ENCODE results near the gene CAMTA1. TPM values are rescaled to one million over a fixed set of nuclear protein-coding genes. Genes with fewer than 3 reads are reported as not detected.

Gene CAMTA1
- total RNA-seq, 2 experiments from 2014 or later: 43.9 to 73.3 TPM

- CTCF ChIA-PET (ENCODE audit: unreplicated experiment): no interaction called here
- no TSS peak for BruUV-seq (replicated peaks)
- no peak overlapping the region for H2AFZ ChIP-seq (ENCODE audit: low read length)
- H3K4me2 ChIP-seq (ENCODE audit: low read length): no peak overlapping the region
- no peaks in the 10 kb centered on the region for H3K9me2 ChIP-seq (ENCODE audit: insufficient read depth, low read length)
- H3K79me2 ChIP-seq (ENCODE audit: insufficient read depth, low read depth, low read length): no peaks in the 10 kb centered on the region
- H3K4me1 ChIP-seq (ENCODE audit: insufficient read depth, low read length, poor library complexity, severe bottlenecking): no peaks in the 10 kb centered on the region
- no peak for DNase-seq (ENCODE audit: low spot score)
- intact Hi-C loops (cut with micrococcal nuclease; ENCODE audit: unreplicated experiment): no loop called here
- no peaks in the 10 kb centered on the region for H4K20me1 ChIP-seq (ENCODE audit: insufficient read depth, low read length)
- H3K9me3 ChIP-seq (ENCODE audit: low read length): no peaks in the 10 kb centered on the region
- POLR2A ChIA-PET: no interaction called here
- H3K4me3 ChIP-seq (ENCODE audit: low read depth, low read length, poor library complexity, severe bottlenecking): no peak overlapping the region
- H3K27ac ChIP-seq (ENCODE audit: low read depth, low read length, poor library complexity, severe bottlenecking): no peak overlapping the region
- H3K36me3 ChIP-seq (ENCODE audit: insufficient read depth, low read length): no peaks in the 10 kb centered on the region
- TF ChIP-seq CTCF (conservative IDR thresholded peaks at IDR 0.05; ENCODE audit: low read length) (no peak), EZH2phosphoT487 (IDR thresholded peaks at IDR 0.05; ENCODE audit: borderline replicate concordance, low read depth, low read length) (no peak)
Observed at GRCh38 chr1:7334475-7335035, 549.3 kb downstream of the CAMTA1 start.

GRCh38 chr1:7335224-7335879 is 550.1 kb downstream of the CAMTA1 start:
- H3K27ac ChIP-seq (ENCODE audit: low read depth, low read length, poor library complexity, severe bottlenecking): no peak overlapping the region
- intact Hi-C loops (cut with micrococcal nuclease; ENCODE audit: unreplicated experiment): no loop called here
- no peaks in the 10 kb centered on the region for H3K4me1 ChIP-seq (ENCODE audit: insufficient read depth, low read length, poor library complexity, severe bottlenecking)
- H3K36me3 ChIP-seq (ENCODE audit: insufficient read depth, low read length): no peaks in the 10 kb centered on the region
- H3K9me3 ChIP-seq (ENCODE audit: low read length): no peaks in the 10 kb centered on the region
- ChIA-PET CTCF (ENCODE audit: unreplicated experiment) (no interaction called here), POLR2A (no interaction called here)
- H3K79me2 ChIP-seq (ENCODE audit: insufficient read depth, low read depth, low read length): no peaks in the 10 kb centered on the region
- no peak for DNase-seq (ENCODE audit: low spot score)
- no peaks in the 10 kb centered on the region for H4K20me1 ChIP-seq (ENCODE audit: insufficient read depth, low read length)
- no peaks in the 10 kb centered on the region for H3K9me2 ChIP-seq (ENCODE audit: insufficient read depth, low read length)
- H2AFZ ChIP-seq (ENCODE audit: low read length): no peak overlapping the region
- no peak overlapping the region for H3K4me2 ChIP-seq (ENCODE audit: low read length)
- no peak overlapping the region for H3K4me3 ChIP-seq (ENCODE audit: low read depth, low read length, poor library complexity, severe bottlenecking)
- BruUV-seq (replicated peaks): no TSS peak
- TF ChIP-seq CTCF (conservative IDR thresholded peaks at IDR 0.05; ENCODE audit: low read length) (no peak), EZH2phosphoT487 (IDR thresholded peaks at IDR 0.05; ENCODE audit: borderline replicate concordance, low read depth, low read length) (no peak)

- Histone ChIP-seq H3K9me3 (ENCODE audit: low read length) (no peaks in the 10 kb centered on the region), H3K4me1 (ENCODE audit: insufficient read depth, low read length, poor library complexity, severe bottlenecking) (no peaks in the 10 kb centered on the region), H3K27ac (ENCODE audit: low read depth, low read length, poor library complexity, severe bottlenecking) (no peak overlapping the region), H3K4me2 (ENCODE audit: low read length) (no peak overlapping the region), H4K20me1 (ENCODE audit: insufficient read depth, low read length) (no peaks in the 10 kb centered on the region), H2AFZ (ENCODE audit: low read length) (no peak overlapping the region), H3K36me3 (ENCODE audit: insufficient read depth, low read length) (no peaks in the 10 kb centered on the region), H3K9me2 (ENCODE audit: insufficient read depth, low read length) (no peaks in the 10 kb centered on the region), H3K79me2 (ENCODE audit: insufficient read depth, low read depth, low read length) (no peaks in the 10 kb centered on the region), H3K4me3 (ENCODE audit: low read depth, low read length, poor library complexity, severe bottlenecking) (no peak overlapping the region)
- ChIA-PET CTCF (ENCODE audit: unreplicated experiment) (no interaction called here), POLR2A (no interaction called here)
- intact Hi-C loops (cut with micrococcal nuclease; ENCODE audit: unreplicated experiment): no loop called here
- TF ChIP-seq EZH2phosphoT487 (IDR thresholded peaks at IDR 0.05; ENCODE audit: borderline replicate concordance, low read depth, low read length): no peak
- no peak for TF ChIP-seq CTCF (conservative IDR thresholded peaks at IDR 0.05; ENCODE audit: low read length)
- no TSS peak for BruUV-seq (replicated peaks)
- no peak for DNase-seq (ENCODE audit: low spot score)
Observed at GRCh38 chr1:7338439-7338838, 553.2 kb downstream of the CAMTA1 start.
